Fibroblast of lung (primary cell): ENCODE measurements around the gene PCDHA11.

Experiments used
- CTCF ChIP-seq, 2 donors: IDR thresholded peaks in 1 of 2; conservative IDR thresholded peaks in 1 of 2; 1 replicate in 1 of 2; 2 replicates in 1 of 2; pipeline ENCODE4 v1.5.1; 2011 to 2012; ENCODE audit warnings: low read length in 2 of 2, control low read depth in 1 of 2, inconsistent platforms in 1 of 2, low read depth in 1 of 2, mild to moderate bottlenecking in 1 of 2
- EZH2 ChIP-seq: IDR thresholded peaks from 2 replicates; pipeline ENCODE4 v1.5.1; 2012; ENCODE audit warnings: low read length, control low read depth, mild to moderate bottlenecking; ENCODE audit errors: missing control alignments

GRCh38 chr5:140822281-140822629 is 46.5 kb upstream of the PCDHA11 start:
- TF ChIP-seq CTCF (conservative IDR thresholded peaks at IDR 0.05 in 1 of 2, IDR thresholded peaks at IDR 0.05 in 1 of 2; ENCODE audit: low read depth in 1 of 2, low read length in 2 of 2) (no peak), EZH2 (no peak)
